B cell (primary cell): Measurements from ENCODE around the gene CREB5. TPM values are rescaled to one million over a fixed set of nuclear protein-coding genes. Genes with fewer than 3 reads are reported as not detected.

ENCODE experiments used
- ATAC-seq: fragments of 200-7000 bp; cut with Tn5 transposase; one replicate; pipeline ENCODE4 v1.10.0; 2021; ENCODE audit warnings: low read depth, mild to moderate bottlenecking, moderate number of reproducible peaks, moderate library complexity
- CTCF ChIA-PET: fragments of 350-600 bp; sonication (Branson Sonifier 250); formaldehyde crosslinking; loops from one replicate; lab custom pipeline; 2021; ENCODE audit warnings: antibody characterized with exemption, inconsistent platforms; lab: Charles Lee
- POLR2A ChIA-PET: fragments of 350-600 bp; sonication (Branson Sonifier 250); formaldehyde crosslinking; loops from one replicate; lab custom pipeline; 2021; ENCODE audit warnings: antibody characterized with exemption; lab: Charles Lee
- DNase-seq: peaks from one replicate; pipeline ENCODE4 v3.0.0; 2013
- H2AFZ ChIP-seq: 2 replicates; pipeline ENCODE4 v1.6.1; 2012; ENCODE audit warnings: mild to moderate bottlenecking, low read depth, low read length; ENCODE audit not compliant: insufficient read depth, poor library complexity, severe bottlenecking
- H3K27ac ChIP-seq, 2 donors: 1 replicate in 1 of 2; 2 replicates in 1 of 2; pipeline ENCODE4 v1.5.1; 2012 to 2013; ENCODE audit warnings: low read length in 2 of 2, mild to moderate bottlenecking in 2 of 2, moderate library complexity in 1 of 2
- H3K27me3 ChIP-seq, 4 experiments: fragments of 200-600 bp in 1 of 4; sonication (generic) in 1 of 4; replicated peaks in 1 of 4; 1 replicate in 2 of 4; 2 replicates in 2 of 4; pipeline versions ENCODE4 v1.6.1 to v1.7.0; 2013 to 2016; ENCODE audit warnings: low read length in 3 of 4, mild to moderate bottlenecking in 2 of 4, mixed read lengths in 1 of 4, moderate library complexity in 1 of 4; ENCODE audit not compliant: insufficient read depth in 4 of 4, control insufficient read depth in 3 of 4; ENCODE audit errors: control extremely low read depth in 1 of 4
- H3K36me3 ChIP-seq, 2 experiments: replicated peaks in 1 of 2; 1 replicate in 1 of 2; 2 replicates in 1 of 2; pipeline versions ENCODE4 v1.6.1 to v1.7.1; 2013; ENCODE audit warnings: low read length in 1 of 2; ENCODE audit not compliant: insufficient read depth in 2 of 2, control insufficient read depth in 1 of 2; ENCODE audit errors: control extremely low read depth in 1 of 2, extremely low read depth in 1 of 2
- H3K4me1 ChIP-seq, 2 donors: fragments of 200-600 bp in 1 of 2; sonication (generic) in 1 of 2; 1 replicate in 1 of 2; 2 replicates in 1 of 2; pipeline versions ENCODE4 v1.5.1 to v1.6.1; 2013 to 2017; ENCODE audit warnings: low read length in 2 of 2; ENCODE audit not compliant: control insufficient read depth in 2 of 2, insufficient read depth in 2 of 2
- H3K4me2 ChIP-seq: replicated peaks from 2 replicates; pipeline ENCODE3; 2012; ENCODE audit warnings: mild to moderate bottlenecking, low read depth, low read length; ENCODE audit not compliant: poor library complexity, severe bottlenecking
- H3K4me3 ChIP-seq, 5 experiments: fragments of 200-600 bp in 1 of 5; sonication (generic) in 1 of 5; 1 replicate in 3 of 5; 2 replicates in 2 of 5; pipeline versions ENCODE4 v1.5.1 to v1.7.0; 2011 to 2016; ENCODE audit warnings: low read length in 4 of 5, mild to moderate bottlenecking in 4 of 5, low read depth in 2 of 5, control low read depth in 1 of 5, moderate library complexity in 1 of 5; ENCODE audit not compliant: insufficient read depth in 1 of 5; ENCODE audit errors: control extremely low read depth in 1 of 5, extremely low read depth in 1 of 5
- H3K79me2 ChIP-seq: fragments of 200-600 bp; sonication (generic); one replicate; pipeline ENCODE4 v1.6.0; 2016; ENCODE audit warnings: low read length; ENCODE audit not compliant: control insufficient read depth, insufficient read depth
- H3K9ac ChIP-seq: fragments of 200-600 bp; sonication (generic); 2 replicates; pipeline ENCODE4 v1.6.1; 2017; ENCODE audit warnings: mild to moderate bottlenecking, low read length, moderate library complexity
- H3K9me3 ChIP-seq, 3 donors: one replicate each; pipeline versions ENCODE4 v1.6.1 to v1.7.1; 2013; ENCODE audit warnings: low read length in 2 of 3; ENCODE audit not compliant: control insufficient read depth in 2 of 3, insufficient read depth in 1 of 3; ENCODE audit errors: control extremely low read depth in 1 of 3
- H4K20me1 ChIP-seq: 2 replicates; pipeline ENCODE4 v1.6.0; 2012; ENCODE audit warnings: mild to moderate bottlenecking, low read length; ENCODE audit not compliant: insufficient read depth, control insufficient read depth, poor library complexity, severe bottlenecking
- H3K27ac Mint-ChIP-seq: one replicate; pipeline ENCODE4 v1.8.0; 2021; ENCODE audit warnings: mixed read lengths
- H3K27me3 Mint-ChIP-seq: one replicate; pipeline ENCODE4 v1.8.0; 2021; ENCODE audit warnings: mixed read lengths
- H3K4me1 Mint-ChIP-seq: one replicate; pipeline ENCODE4 v1.8.0; 2021; ENCODE audit warnings: mixed read lengths
- H3K4me3 Mint-ChIP-seq: one replicate; pipeline ENCODE4 v1.8.0; 2021; ENCODE audit warnings: mixed read lengths
- H3K9me3 Mint-ChIP-seq: one replicate; pipeline ENCODE4 v1.8.0; 2022; ENCODE audit warnings: mixed read lengths; ENCODE audit not compliant: insufficient read depth
- EZH2 ChIP-seq: IDR thresholded peaks from 2 replicates; pipeline ENCODE4 v1.6.1; 2012; ENCODE audit warnings: borderline replicate concordance, low read depth, mild to moderate bottlenecking, moderate library complexity, low read length; ENCODE audit not compliant: insufficient read depth, poor library complexity, severe bottlenecking
- WGBS: methylation state at CpG from one replicate; pipeline ENCODE4 v1.1.5; 2013; ENCODE audit warnings: missing lambda C conversion rate; ENCODE audit not compliant: insufficient coverage; 5-methylcytosine and 5-hydroxymethylcytosine counted together
- intact Hi-C: fragments of 100-400 bp; cut with micrococcal nuclease; formaldehyde crosslinking; loops from one replicate; pipeline ENCODE4 v1.10.0; 2022
- polyA plus RNA-seq: library from polyadenylated mRNA; depleted of rRNA; stranded (reverse); fragments of >200 nt; gene quantifications from 2 replicates; pipeline ENCODE4 v1.2.3, GENCODE V29; 2012
- total RNA-seq, 2 donors: library from RNA; stranded (reverse); fragments of 120-200 nt in 1 of 2; gene quantifications; 1 replicate in 1 of 2; 2 replicates in 1 of 2; pipeline versions ENCODE4 v1.2.3 to v1.2.4, GENCODE V29; 2013 to 2022
- TF ChIP-seq, protein P1 (sequence below): fragments of 200-600 bp; IDR thresholded peaks from one replicate; pipeline ENCODE4 v1.8.0; 2022; ENCODE audit warnings: antibody characterized with exemption, mild to moderate bottlenecking

Gene CREB5
- total and polyA plus RNA-seq, 2 donors (not counting 1 experiment from before 2014, with no cell fraction given): 0.05 to 0.95 TPM

DNA sequence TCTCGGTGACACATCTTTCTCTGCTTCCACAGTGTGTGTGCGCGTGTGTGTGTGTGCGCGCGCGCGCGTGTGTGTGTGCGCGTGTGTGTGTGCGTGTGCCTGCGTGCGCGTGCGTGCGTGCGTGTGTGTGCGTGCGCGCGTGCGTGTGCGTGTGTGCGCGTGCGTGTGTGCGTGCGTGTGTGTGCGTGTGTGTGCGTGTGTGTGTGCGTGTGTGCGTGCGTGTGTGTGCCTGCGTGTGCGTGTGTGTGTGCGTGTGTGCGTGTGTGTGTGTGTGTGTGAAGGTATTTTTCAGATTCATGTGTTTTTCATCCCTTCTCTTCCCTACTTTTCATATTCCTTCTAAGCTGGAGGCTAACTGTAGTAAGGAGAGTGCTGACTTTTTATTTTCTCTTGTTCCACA is 148.4 kb downstream of the CREB5 start:
- Histone ChIP-seq H3K9ac (no peak overlapping the region), H3K79me2 (no peaks in the 10 kb centered on the region), H3K4me2 (no peak overlapping the region), H3K9me3 (no peaks in the 10 kb centered on the region), H3K36me3 (no peaks in the 10 kb centered on the region), H3K27me3 (peaks cover 0 to 6% (median 0%) of the 10 kb centered on the region in 4 experiments), H3K4me3 (no peak overlapping the region), H3K27ac (no peak overlapping the region), H3K4me1 (no peaks in the 10 kb centered on the region), H4K20me1 (no peaks in the 10 kb centered on the region), H2AFZ (no peak overlapping the region)
- intact Hi-C loops: no loop called here
- ChIA-PET CTCF (no interaction called here), POLR2A (no interaction called here)
- no peak overlapping the region for H3K4me3 Mint-ChIP-seq
- DNase-seq (peak; percentile 12), ATAC-seq (no peak)
- H3K4me1 Mint-ChIP-seq: no peaks in the 10 kb centered on the region
- peaks cover 18% of the 10 kb centered on the region for H3K27me3 Mint-ChIP-seq
- no peaks in the 10 kb centered on the region for H3K9me3 Mint-ChIP-seq
- no CpG with 5 or more reads among the region's 38 CpGs for WGBS
- TF ChIP-seq, protein P1, sequence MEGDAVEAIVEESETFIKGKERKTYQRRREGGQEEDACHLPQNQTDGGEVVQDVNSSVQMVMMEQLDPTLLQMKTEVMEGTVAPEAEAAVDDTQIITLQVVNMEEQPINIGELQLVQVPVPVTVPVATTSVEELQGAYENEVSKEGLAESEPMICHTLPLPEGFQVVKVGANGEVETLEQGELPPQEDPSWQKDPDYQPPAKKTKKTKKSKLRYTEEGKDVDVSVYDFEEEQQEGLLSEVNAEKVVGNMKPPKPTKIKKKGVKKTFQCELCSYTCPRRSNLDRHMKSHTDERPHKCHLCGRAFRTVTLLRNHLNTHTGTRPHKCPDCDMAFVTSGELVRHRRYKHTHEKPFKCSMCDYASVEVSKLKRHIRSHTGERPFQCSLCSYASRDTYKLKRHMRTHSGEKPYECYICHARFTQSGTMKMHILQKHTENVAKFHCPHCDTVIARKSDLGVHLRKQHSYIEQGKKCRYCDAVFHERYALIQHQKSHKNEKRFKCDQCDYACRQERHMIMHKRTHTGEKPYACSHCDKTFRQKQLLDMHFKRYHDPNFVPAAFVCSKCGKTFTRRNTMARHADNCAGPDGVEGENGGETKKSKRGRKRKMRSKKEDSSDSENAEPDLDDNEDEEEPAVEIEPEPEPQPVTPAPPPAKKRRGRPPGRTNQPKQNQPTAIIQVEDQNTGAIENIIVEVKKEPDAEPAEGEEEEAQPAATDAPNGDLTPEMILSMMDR: no peak
- TF ChIP-seq EZH2: no peak
- no peak overlapping the region for H3K27ac Mint-ChIP-seq

DNA sequence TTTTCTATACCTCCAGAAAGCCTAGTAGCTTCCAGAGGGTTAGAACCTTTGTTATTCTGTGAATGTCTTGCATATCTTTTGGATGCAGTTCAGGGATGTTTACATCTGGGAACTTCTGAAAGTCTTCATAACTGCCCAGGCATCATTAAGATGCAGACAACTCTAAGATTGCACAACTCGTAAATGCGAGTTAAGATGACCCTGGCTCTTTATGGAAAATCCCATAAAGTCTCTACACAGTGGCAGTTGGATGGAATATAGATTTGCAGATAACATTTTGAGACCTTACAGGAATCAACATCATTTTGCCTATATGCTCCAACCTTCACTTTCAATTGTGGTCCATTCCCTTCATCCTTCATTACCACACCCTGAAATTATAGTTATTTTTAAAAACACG is 151.7 kb downstream of the CREB5 start:
- H3K27ac Mint-ChIP-seq: no peak overlapping the region
- no CpG with 5 or more reads among the region's 3 CpGs for WGBS
- H3K4me3 Mint-ChIP-seq: no peak overlapping the region
- no peaks in the 10 kb centered on the region for H3K9me3 Mint-ChIP-seq
- no peaks in the 10 kb centered on the region for H4K20me1 ChIP-seq
- no peak overlapping the region for H3K27ac ChIP-seq
- no peaks in the 10 kb centered on the region for H3K79me2 ChIP-seq
- H3K4me2 ChIP-seq: no peak overlapping the region
- no peaks in the 10 kb centered on the region for H3K36me3 ChIP-seq
- TF ChIP-seq EZH2: no peak
- TF ChIP-seq, protein P1: no peak
- POLR2A ChIA-PET: no interaction called here
- intact Hi-C loops: no loop called here
- ATAC-seq (no peak), DNase-seq (no peak)
- H2AFZ ChIP-seq: no peak overlapping the region
- CTCF ChIA-PET: interaction anchor here (1.0 kb wide), 1 partner anchor 10 kb away, joined by 3 read pairs; no protein-coding TSS in a partner anchor
- H3K4me1 ChIP-seq: no peaks in the 10 kb centered on the region
- H3K4me3 ChIP-seq: no peak overlapping the region
- H3K9me3 ChIP-seq: no peaks in the 10 kb centered on the region
- no peaks in the 10 kb centered on the region for H3K4me1 Mint-ChIP-seq
- H3K27me3 ChIP-seq: peaks cover 0 to 6% (median 0%) of the 10 kb centered on the region in 4 experiments
- H3K9ac ChIP-seq: no peak overlapping the region
- H3K27me3 Mint-ChIP-seq: peaks cover 22% of the 10 kb centered on the region
